DMS114 treated with DMSO at 0.1 percent for 48 hours (cell line): ENCODE data around the gene ZSWIM6.

Source experiments
- DNase-seq: peaks from one replicate; lab custom pipeline; 2025; ENCODE audit not compliant: unreplicated experiment; lab: John Stamatoyannopoulos, UW

The ZSWIM6 gene

GRCh38 chr5:61472172-61472958, 140.3 kb downstream of the ZSWIM6 start:
- DNase-seq, result no peak

- DNase-seq, result no peak
These were observed 142.7 kb downstream of the ZSWIM6 start for GRCh38 chr5:61474746-61475145.

GRCh38 chr5:61477788-61478187, 145.7 kb downstream of the ZSWIM6 start:
- DNase-seq, result no peak

- DNase-seq, result no peak
These were observed 148.0 kb downstream of the ZSWIM6 start for GRCh38 chr5:61479850-61480614.

- no peak for DNase-seq
These were observed 150.9 kb downstream of the ZSWIM6 start for GRCh38 chr5:61482980-61483379.

- no peak for DNase-seq
These were observed 154.4 kb downstream of the ZSWIM6 start for GRCh38 chr5:61486476-61486875.

GRCh38 chr5:61489574-61489973, 157.5 kb downstream of the ZSWIM6 start:
- DNase-seq, result no peak

GRCh38 chr5:61491861-61492260, 159.8 kb downstream of the ZSWIM6 start:
- no peak for DNase-seq

GRCh38 chr5:61493973-61494372, 161.9 kb downstream of the ZSWIM6 start:
- no peak for DNase-seq

GRCh38 chr5:61496446-61496845, 164.4 kb downstream of the ZSWIM6 start:
- no peak for DNase-seq

- no peak for DNase-seq
These were observed 164.8 kb downstream of the ZSWIM6 start for GRCh38 chr5:61496860-61497259.

GRCh38 chr5:61498121-61498520, 166.1 kb downstream of the ZSWIM6 start:
- DNase-seq, result no peak

GRCh38 chr5:61501971-61502370, 169.9 kb downstream of the ZSWIM6 start:
- no peak for DNase-seq

GRCh38 chr5:61504143-61504770, 172.2 kb downstream of the ZSWIM6 start:
- no peak for DNase-seq

- DNase-seq, result no peak
These were observed 173.2 kb downstream of the ZSWIM6 start for GRCh38 chr5:61505281-61505680.

- no peak for DNase-seq
These were observed 175.2 kb downstream of the ZSWIM6 start for GRCh38 chr5:61507232-61507631.

GRCh38 chr5:61516946-61517345, 184.9 kb downstream of the ZSWIM6 start:
- no peak for DNase-seq

- no peak for DNase-seq
These were observed 187.7 kb downstream of the ZSWIM6 start for GRCh38 chr5:61519728-61520277.

- no peak for DNase-seq
These were observed 191.0 kb downstream of the ZSWIM6 start for GRCh38 chr5:61523073-61523472.

- no peak for DNase-seq
These were observed 191.9 kb downstream of the ZSWIM6 start for GRCh38 chr5:61523997-61524396.

- no peak for DNase-seq
These were observed 193.6 kb downstream of the ZSWIM6 start for GRCh38 chr5:61525512-61526206.
